ENCODE measurements around the gene PAM.
"Not testable (repeated sequence)": the region's sequence is repeated elsewhere in the genome, so short reads cannot be mapped to it uniquely, and the experiment has no call there.

PAM gene

GRCh38 chr5:102905056-102905455 lies 150.0 kb downstream of the PAM start:
- Mint-ChIP-seq H3K9me3 (no peaks in the 10 kb centered on the region), H3K27ac (ENCODE audit: low read depth) (no peak overlapping the region), H3K36me3 (ENCODE audit: insufficient read depth) (peaks cover 3% of the 10 kb centered on the region), H3K27me3 (no peaks in the 10 kb centered on the region), H3K4me3 (no peak overlapping the region), H3K4me1 (no peaks in the 10 kb centered on the region)
- ATAC-seq (replicated peaks; ENCODE audit: extremely low read depth, poor library complexity, severe bottlenecking) (no peak), DNase-seq (ENCODE audit: low spot score in 2 of 2) (no peak)

- DNase-seq (ENCODE audit: low spot score in 2 of 2); H3K36me3 Mint-ChIP-seq (ENCODE audit: insufficient read depth); H3K27me3 Mint-ChIP-seq; H3K27ac Mint-ChIP-seq (ENCODE audit: low read depth); H3K9me3 Mint-ChIP-seq; ATAC-seq (replicated peaks; ENCODE audit: extremely low read depth, poor library complexity, severe bottlenecking); H3K4me3 Mint-ChIP-seq; H3K4me1 Mint-ChIP-seq: not testable (repeated sequence)
These were observed 152.0 kb downstream of the PAM start for GRCh38 chr5:102907099-102907498.

GRCh38 chr5:102910240-102911226 lies 155.4 kb downstream of the PAM start:
- Mint-ChIP-seq H3K4me3 (no peak overlapping the region), H3K36me3 (ENCODE audit: insufficient read depth) (peaks cover 2% of the 10 kb centered on the region), H3K27ac (ENCODE audit: low read depth) (no peak overlapping the region), H3K9me3 (no peaks in the 10 kb centered on the region), H3K4me1 (peaks cover 8% of the 10 kb centered on the region), H3K27me3 (no peaks in the 10 kb centered on the region)
- DNase-seq (ENCODE audit: low spot score in 2 of 2) (no peak), ATAC-seq (replicated peaks; ENCODE audit: extremely low read depth, poor library complexity, severe bottlenecking) (no peak)

- Mint-ChIP-seq H3K4me1 (peaks cover 8% of the 10 kb centered on the region), H3K27ac (ENCODE audit: low read depth) (no peak overlapping the region), H3K4me3 (no peak overlapping the region), H3K9me3 (no peaks in the 10 kb centered on the region), H3K27me3 (no peaks in the 10 kb centered on the region), H3K36me3 (ENCODE audit: insufficient read depth) (peaks cover 2% of the 10 kb centered on the region)
- DNase-seq (ENCODE audit: low spot score in 2 of 2) (no peak), ATAC-seq (replicated peaks; ENCODE audit: extremely low read depth, poor library complexity, severe bottlenecking) (no peak)
These were observed 156.9 kb downstream of the PAM start for GRCh38 chr5:102911973-102912372.

GRCh38 chr5:102916109-102916508 lies 161.0 kb downstream of the PAM start:
- Mint-ChIP-seq H3K4me3 (no peak overlapping the region), H3K27ac (ENCODE audit: low read depth) (no peak overlapping the region), H3K36me3 (ENCODE audit: insufficient read depth) (peaks cover 4% of the 10 kb centered on the region), H3K9me3 (no peaks in the 10 kb centered on the region), H3K27me3 (no peaks in the 10 kb centered on the region), H3K4me1 (peaks cover 2% of the 10 kb centered on the region)
- no peak for DNase-seq (ENCODE audit: low spot score in 2 of 2)
- ATAC-seq (replicated peaks; ENCODE audit: extremely low read depth, poor library complexity, severe bottlenecking): no peak

- no peak overlapping the region for H3K27ac Mint-ChIP-seq (ENCODE audit: low read depth)
- peaks cover 4% of the 10 kb centered on the region for H3K36me3 Mint-ChIP-seq (ENCODE audit: insufficient read depth)
- ATAC-seq (replicated peaks; ENCODE audit: extremely low read depth, poor library complexity, severe bottlenecking) (no peak), DNase-seq (ENCODE audit: low spot score in 2 of 2) (no peak)
- no peaks in the 10 kb centered on the region for H3K9me3 Mint-ChIP-seq
- H3K4me3 Mint-ChIP-seq: no peak overlapping the region
- H3K27me3 Mint-ChIP-seq: no peaks in the 10 kb centered on the region
- H3K4me1 Mint-ChIP-seq: peaks cover 5% of the 10 kb centered on the region
These were observed 164.0 kb downstream of the PAM start for GRCh38 chr5:102918986-102919610.

- no peaks in the 10 kb centered on the region for H3K27me3 Mint-ChIP-seq
- H3K4me3 Mint-ChIP-seq: no peak overlapping the region
- H3K36me3 Mint-ChIP-seq (ENCODE audit: insufficient read depth): peaks cover 4% of the 10 kb centered on the region
- no peaks in the 10 kb centered on the region for H3K9me3 Mint-ChIP-seq
- H3K27ac Mint-ChIP-seq (ENCODE audit: low read depth): no peak overlapping the region
- peaks cover 5% of the 10 kb centered on the region for H3K4me1 Mint-ChIP-seq
- no peak for ATAC-seq (replicated peaks; ENCODE audit: extremely low read depth, poor library complexity, severe bottlenecking)
- DNase-seq (ENCODE audit: low spot score in 2 of 2): no peak
These were observed 165.7 kb downstream of the PAM start for GRCh38 chr5:102920762-102921161.

- DNase-seq (ENCODE audit: low spot score in 2 of 2): no peak
- H3K9me3 Mint-ChIP-seq: no peaks in the 10 kb centered on the region
- H3K4me1 Mint-ChIP-seq: peaks cover 5% of the 10 kb centered on the region
- no peak overlapping the region for H3K4me3 Mint-ChIP-seq
- H3K36me3 Mint-ChIP-seq (ENCODE audit: insufficient read depth): peaks cover 4% of the 10 kb centered on the region
- no peaks in the 10 kb centered on the region for H3K27me3 Mint-ChIP-seq
- no peak for ATAC-seq (replicated peaks; ENCODE audit: extremely low read depth, poor library complexity, severe bottlenecking)
- no peak overlapping the region for H3K27ac Mint-ChIP-seq (ENCODE audit: low read depth)
These were observed 166.4 kb downstream of the PAM start for GRCh38 chr5:102921341-102922044.

GRCh38 chr5:102922111-102922720 lies 167.1 kb downstream of the PAM start:
- no peak overlapping the region for H3K4me3 Mint-ChIP-seq
- H3K27ac Mint-ChIP-seq (ENCODE audit: low read depth): no peak overlapping the region

GRCh38 chr5:102922799-102923477 lies 167.8 kb downstream of the PAM start:
- ATAC-seq (replicated peaks; ENCODE audit: extremely low read depth, poor library complexity, severe bottlenecking) (no peak), DNase-seq (ENCODE audit: low spot score in 2 of 2) (no peak)
- Mint-ChIP-seq H3K9me3 (no peaks in the 10 kb centered on the region), H3K36me3 (ENCODE audit: insufficient read depth) (peaks cover 8% of the 10 kb centered on the region), H3K27ac (ENCODE audit: low read depth) (no peak overlapping the region), H3K4me3 (no peak overlapping the region), H3K4me1 (peaks cover 5% of the 10 kb centered on the region), H3K27me3 (no peaks in the 10 kb centered on the region)

More at GRCh38 chr5:102922111-102922720, 167.1 kb downstream of the PAM start:
- Mint-ChIP-seq H3K4me1 (peaks cover 5% of the 10 kb centered on the region), H3K36me3 (ENCODE audit: insufficient read depth) (peaks cover 8% of the 10 kb centered on the region), H3K27me3 (no peaks in the 10 kb centered on the region), H3K9me3 (no peaks in the 10 kb centered on the region)
- DNase-seq (ENCODE audit: low spot score in 2 of 2) (no peak), ATAC-seq (replicated peaks; ENCODE audit: extremely low read depth, poor library complexity, severe bottlenecking) (no peak)

GRCh38 chr5:102924963-102925362 lies 169.9 kb downstream of the PAM start:
- ATAC-seq (replicated peaks; ENCODE audit: extremely low read depth, poor library complexity, severe bottlenecking) (no peak), DNase-seq (ENCODE audit: low spot score in 2 of 2) (no peak)
- Mint-ChIP-seq H3K9me3 (no peaks in the 10 kb centered on the region), H3K36me3 (ENCODE audit: insufficient read depth) (peaks cover 6% of the 10 kb centered on the region), H3K4me3 (no peak overlapping the region), H3K4me1 (peaks cover 5% of the 10 kb centered on the region), H3K27me3 (no peaks in the 10 kb centered on the region), H3K27ac (ENCODE audit: low read depth) (no peak overlapping the region)

- Mint-ChIP-seq H3K9me3 (no peaks in the 10 kb centered on the region), H3K27me3 (no peaks in the 10 kb centered on the region), H3K4me1 (peaks cover 3% of the 10 kb centered on the region), H3K4me3 (no peak overlapping the region), H3K27ac (ENCODE audit: low read depth) (no peak overlapping the region), H3K36me3 (ENCODE audit: insufficient read depth) (peaks cover 4% of the 10 kb centered on the region)
- no peak for ATAC-seq (replicated peaks; ENCODE audit: extremely low read depth, poor library complexity, severe bottlenecking)
- no peak for DNase-seq (ENCODE audit: low spot score in 2 of 2)
These were observed 171.9 kb downstream of the PAM start for GRCh38 chr5:102927007-102927406.
